Measurements from ENCODE around the gene PHACTR3. TPM values are rescaled to one million over a fixed set of nuclear protein-coding genes. Genes with fewer than 3 reads are reported as not detected.

Gene PHACTR3
- total RNA-seq, 1 donor from 2014 or later, result 1.0 TPM

DNA sequence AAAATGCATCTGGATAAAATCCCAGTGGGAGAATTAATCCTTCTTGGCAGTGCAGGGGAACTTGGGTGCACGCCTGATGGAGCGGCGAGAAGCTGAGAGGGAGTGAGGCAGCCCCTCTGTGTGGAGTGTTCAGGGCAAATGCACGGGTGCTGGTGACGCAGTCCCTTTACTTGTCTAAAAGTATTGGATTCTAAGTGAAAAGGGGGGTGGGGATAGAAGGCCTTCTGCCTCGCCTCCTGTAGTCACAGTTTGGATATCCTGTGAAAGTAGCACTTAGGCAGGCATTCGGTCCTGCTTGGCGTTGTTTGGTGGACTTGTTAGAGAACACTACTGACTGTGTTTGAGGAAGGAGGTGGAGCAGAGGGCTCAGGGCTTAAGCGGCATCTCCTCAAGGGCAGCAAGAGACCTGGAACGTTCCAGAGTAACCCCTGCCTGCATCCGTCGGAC is 39.3 kb downstream of the PHACTR3 start:
- H3K9me3 ChIP-seq (ENCODE audit: control insufficient read depth in 3 of 3, low read length in 3 of 3), result no peaks in the 10 kb centered on the region
- no peaks in the 10 kb centered on the region for H3K4me1 ChIP-seq (ENCODE audit: control insufficient read depth in 3 of 3, insufficient read depth in 3 of 3, low read length in 3 of 3)
- H3K4me3 ChIP-seq (ENCODE audit: low read length in 3 of 3), result no peak overlapping the region
- no peak overlapping the region for H3K27ac ChIP-seq (ENCODE audit: low read depth, low read length)
- H3K27me3 ChIP-seq (ENCODE audit: control insufficient read depth in 3 of 3, insufficient read depth in 3 of 3, low read length in 3 of 3), result peaks cover 0 to 21% (median 0%) of the 10 kb centered on the region in 3 donors
- H3K36me3 ChIP-seq (ENCODE audit: control insufficient read depth in 3 of 3, insufficient read depth in 3 of 3, low read length in 3 of 3), result no peaks in the 10 kb centered on the region
- no peak overlapping the region for H3K9ac ChIP-seq (ENCODE audit: low read depth in 1 of 3, low read length in 3 of 3)

GRCh38 chr20:59644371-59644939 is 40.1 kb downstream of the PHACTR3 start:
- Histone ChIP-seq H3K9me3 (ENCODE audit: control insufficient read depth in 3 of 3, low read length in 3 of 3) (no peaks in the 10 kb centered on the region), H3K9ac (ENCODE audit: low read depth in 1 of 3, low read length in 3 of 3) (no peak overlapping the region), H3K4me1 (ENCODE audit: control insufficient read depth in 3 of 3, insufficient read depth in 3 of 3, low read length in 3 of 3) (no peaks in the 10 kb centered on the region), H3K27ac (ENCODE audit: low read depth, low read length) (no peak overlapping the region), H3K4me3 (ENCODE audit: low read length in 3 of 3) (no peak overlapping the region), H3K36me3 (ENCODE audit: control insufficient read depth in 3 of 3, insufficient read depth in 3 of 3, low read length in 3 of 3) (no peaks in the 10 kb centered on the region), H3K27me3 (ENCODE audit: control insufficient read depth in 3 of 3, insufficient read depth in 3 of 3, low read length in 3 of 3) (peaks cover 0 to 21% (median 0%) of the 10 kb centered on the region in 3 donors)

- Histone ChIP-seq H3K27ac (ENCODE audit: low read depth, low read length) (no peak overlapping the region), H3K9ac (ENCODE audit: low read depth in 1 of 3, low read length in 3 of 3) (no peak overlapping the region), H3K9me3 (ENCODE audit: control insufficient read depth in 3 of 3, low read length in 3 of 3) (no peaks in the 10 kb centered on the region), H3K36me3 (ENCODE audit: control insufficient read depth in 3 of 3, insufficient read depth in 3 of 3, low read length in 3 of 3) (no peaks in the 10 kb centered on the region), H3K27me3 (ENCODE audit: control insufficient read depth in 3 of 3, insufficient read depth in 3 of 3, low read length in 3 of 3) (peaks cover 0 to 21% (median 0%) of the 10 kb centered on the region in 3 donors), H3K4me1 (ENCODE audit: control insufficient read depth in 3 of 3, insufficient read depth in 3 of 3, low read length in 3 of 3) (no peaks in the 10 kb centered on the region), H3K4me3 (ENCODE audit: low read length in 3 of 3) (no peak overlapping the region)
Observed at GRCh38 chr20:59645271-59645670, 40.9 kb downstream of the PHACTR3 start.

- no peak overlapping the region for H3K9ac ChIP-seq (ENCODE audit: low read depth in 1 of 3, low read length in 3 of 3)
- no peaks in the 10 kb centered on the region for H3K4me1 ChIP-seq (ENCODE audit: control insufficient read depth in 3 of 3, insufficient read depth in 3 of 3, low read length in 3 of 3)
- H3K27me3 ChIP-seq (ENCODE audit: control insufficient read depth in 3 of 3, insufficient read depth in 3 of 3, low read length in 3 of 3), result peaks cover 0 to 23% (median 0%) of the 10 kb centered on the region in 3 donors
- H3K36me3 ChIP-seq (ENCODE audit: control insufficient read depth in 3 of 3, insufficient read depth in 3 of 3, low read length in 3 of 3), result no peaks in the 10 kb centered on the region
- H3K9me3 ChIP-seq (ENCODE audit: control insufficient read depth in 3 of 3, low read length in 3 of 3), result no peaks in the 10 kb centered on the region
- H3K4me3 ChIP-seq (ENCODE audit: low read length in 3 of 3), result no peak overlapping the region
- H3K27ac ChIP-seq (ENCODE audit: low read depth, low read length), result no peak overlapping the region
Observed at GRCh38 chr20:59645761-59646171, 41.4 kb downstream of the PHACTR3 start.

DNA sequence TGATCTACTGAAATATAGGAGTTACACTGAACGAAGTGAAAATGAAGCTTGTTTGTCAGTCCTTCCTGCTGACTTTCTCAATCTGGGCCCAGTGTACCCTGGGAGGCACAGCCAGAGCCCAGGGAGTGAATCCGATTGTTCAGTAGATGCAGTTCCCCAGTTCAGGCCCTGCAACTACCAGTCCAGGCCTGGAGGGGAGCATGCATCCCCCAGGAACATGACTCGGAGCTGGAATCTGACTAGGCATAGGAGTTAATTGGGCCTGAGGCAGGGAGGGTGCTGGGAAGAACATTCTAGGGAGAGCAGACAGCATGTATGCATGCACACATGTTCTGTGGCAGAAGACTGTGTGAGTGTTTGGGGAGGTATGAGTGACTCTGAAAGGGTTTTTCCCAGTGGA is 42.1 kb downstream of the PHACTR3 start:
- Histone ChIP-seq H3K4me3 (ENCODE audit: low read length in 3 of 3) (no peak overlapping the region), H3K9ac (ENCODE audit: low read depth in 1 of 3, low read length in 3 of 3) (no peak overlapping the region), H3K9me3 (ENCODE audit: control insufficient read depth in 3 of 3, low read length in 3 of 3) (no peaks in the 10 kb centered on the region)

GRCh38 chr20:59647271-59647670 is 42.9 kb downstream of the PHACTR3 start:
- Histone ChIP-seq H3K27me3 (ENCODE audit: control insufficient read depth in 3 of 3, insufficient read depth in 3 of 3, low read length in 3 of 3) (peaks cover 0 to 21% (median 0%) of the 10 kb centered on the region in 3 donors), H3K4me3 (ENCODE audit: low read length in 3 of 3) (no peak overlapping the region), H3K9ac (ENCODE audit: low read depth in 1 of 3, low read length in 3 of 3) (no peak overlapping the region), H3K4me1 (ENCODE audit: control insufficient read depth in 3 of 3, insufficient read depth in 3 of 3, low read length in 3 of 3) (no peaks in the 10 kb centered on the region), H3K36me3 (ENCODE audit: control insufficient read depth in 3 of 3, insufficient read depth in 3 of 3, low read length in 3 of 3) (no peaks in the 10 kb centered on the region), H3K27ac (ENCODE audit: low read depth, low read length) (no peak overlapping the region), H3K9me3 (ENCODE audit: control insufficient read depth in 3 of 3, low read length in 3 of 3) (no peaks in the 10 kb centered on the region)

More for the DNA sequence above, 42.1 kb downstream of the PHACTR3 start:
- no peaks in the 10 kb centered on the region for H3K4me1 ChIP-seq (ENCODE audit: control insufficient read depth in 3 of 3, insufficient read depth in 3 of 3, low read length in 3 of 3)
- no peak overlapping the region for H3K27ac ChIP-seq (ENCODE audit: low read depth, low read length)
- H3K27me3 ChIP-seq (ENCODE audit: control insufficient read depth in 3 of 3, insufficient read depth in 3 of 3, low read length in 3 of 3), result peaks cover 0 to 23% (median 0%) of the 10 kb centered on the region in 3 donors
- no peaks in the 10 kb centered on the region for H3K36me3 ChIP-seq (ENCODE audit: control insufficient read depth in 3 of 3, insufficient read depth in 3 of 3, low read length in 3 of 3)

DNA sequence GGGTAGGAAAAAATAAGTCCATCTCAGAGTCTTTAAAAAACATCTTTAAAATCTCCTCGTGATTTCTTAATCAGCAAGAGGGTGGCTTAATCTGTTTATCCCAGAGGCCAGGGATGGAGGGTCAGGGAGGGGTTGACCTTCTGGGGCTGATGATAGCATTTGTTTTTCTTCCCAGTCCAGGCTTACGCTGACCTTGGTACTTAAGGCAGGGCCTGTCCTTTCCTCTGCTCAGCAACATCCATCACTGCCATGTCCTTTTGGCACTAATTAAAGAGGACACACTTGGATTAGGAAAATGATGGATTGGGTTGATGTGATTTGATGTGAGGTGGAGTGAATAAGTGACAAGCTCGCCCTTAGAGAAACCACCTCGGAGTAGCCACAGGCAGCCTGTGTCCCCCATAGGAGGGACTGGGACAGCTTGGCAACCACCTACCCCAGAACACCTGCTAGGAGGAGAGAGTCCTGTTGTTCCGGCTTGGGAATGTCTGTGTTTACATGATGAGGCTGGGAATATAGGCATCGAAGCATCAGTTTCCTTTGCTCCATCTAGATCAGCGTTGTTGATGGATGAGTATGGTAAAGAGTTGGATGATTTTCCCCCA is 44.2 kb downstream of the PHACTR3 start:
- peaks cover 0 to 19% (median 0%) of the 10 kb centered on the region in 3 donors for H3K27me3 ChIP-seq (ENCODE audit: control insufficient read depth in 3 of 3, insufficient read depth in 3 of 3, low read length in 3 of 3)
- no peak overlapping the region for H3K27ac ChIP-seq (ENCODE audit: low read depth, low read length)
- H3K9ac ChIP-seq (ENCODE audit: low read depth in 1 of 3, low read length in 3 of 3), result no peak overlapping the region
- H3K4me1 ChIP-seq (ENCODE audit: control insufficient read depth in 3 of 3, insufficient read depth in 3 of 3, low read length in 3 of 3), result no peaks in the 10 kb centered on the region
- no peak overlapping the region for H3K4me3 ChIP-seq (ENCODE audit: low read length in 3 of 3)
- no peaks in the 10 kb centered on the region for H3K9me3 ChIP-seq (ENCODE audit: control insufficient read depth in 3 of 3, low read length in 3 of 3)
- no peaks in the 10 kb centered on the region for H3K36me3 ChIP-seq (ENCODE audit: control insufficient read depth in 3 of 3, insufficient read depth in 3 of 3, low read length in 3 of 3)

GRCh38 chr20:59650418-59650817 is 46.1 kb downstream of the PHACTR3 start:
- H3K27ac ChIP-seq (ENCODE audit: low read depth, low read length), result no peak overlapping the region
- no peak overlapping the region for H3K9ac ChIP-seq (ENCODE audit: low read depth in 1 of 3, low read length in 3 of 3)
- H3K9me3 ChIP-seq (ENCODE audit: control insufficient read depth in 3 of 3, low read length in 3 of 3), result no peaks in the 10 kb centered on the region
- H3K4me1 ChIP-seq (ENCODE audit: control insufficient read depth in 3 of 3, insufficient read depth in 3 of 3, low read length in 3 of 3), result no peaks in the 10 kb centered on the region
- H3K4me3 ChIP-seq (ENCODE audit: low read length in 3 of 3), result no peak overlapping the region
- peaks cover 0 to 8% (median 0%) of the 10 kb centered on the region in 3 donors for H3K27me3 ChIP-seq (ENCODE audit: control insufficient read depth in 3 of 3, insufficient read depth in 3 of 3, low read length in 3 of 3)
- no peaks in the 10 kb centered on the region for H3K36me3 ChIP-seq (ENCODE audit: control insufficient read depth in 3 of 3, insufficient read depth in 3 of 3, low read length in 3 of 3)

GRCh38 chr20:59652381-59652780 is 48.0 kb downstream of the PHACTR3 start:
- Histone ChIP-seq H3K9ac (ENCODE audit: low read depth in 1 of 3, low read length in 3 of 3) (no peak overlapping the region), H3K4me3 (ENCODE audit: low read length in 3 of 3) (no peak overlapping the region), H3K27ac (ENCODE audit: low read depth, low read length) (no peak overlapping the region), H3K36me3 (ENCODE audit: control insufficient read depth in 3 of 3, insufficient read depth in 3 of 3, low read length in 3 of 3) (no peaks in the 10 kb centered on the region), H3K27me3 (ENCODE audit: control insufficient read depth in 3 of 3, insufficient read depth in 3 of 3, low read length in 3 of 3) (peaks cover 0 to 2% (median 0%) of the 10 kb centered on the region in 3 donors), H3K9me3 (ENCODE audit: control insufficient read depth in 3 of 3, low read length in 3 of 3) (peaks cover 0 to 11% (median 3%) of the 10 kb centered on the region in 3 donors), H3K4me1 (ENCODE audit: control insufficient read depth in 3 of 3, insufficient read depth in 3 of 3, low read length in 3 of 3) (no peaks in the 10 kb centered on the region)

- Histone ChIP-seq H3K27me3 (ENCODE audit: control insufficient read depth in 3 of 3, insufficient read depth in 3 of 3, low read length in 3 of 3) (peaks cover 4 to 5% (median 4%) of the 10 kb centered on the region in 3 donors), H3K9me3 (ENCODE audit: control insufficient read depth in 3 of 3, low read length in 3 of 3) (peaks cover 2 to 23% (median 13%) of the 10 kb centered on the region in 3 donors), H3K36me3 (ENCODE audit: control insufficient read depth in 3 of 3, insufficient read depth in 3 of 3, low read length in 3 of 3) (no peaks in the 10 kb centered on the region), H3K27ac (ENCODE audit: low read depth, low read length) (no peak overlapping the region), H3K4me3 (ENCODE audit: low read length in 3 of 3) (no peak overlapping the region), H3K9ac (ENCODE audit: low read depth in 1 of 3, low read length in 3 of 3) (no peak overlapping the region), H3K4me1 (ENCODE audit: control insufficient read depth in 3 of 3, insufficient read depth in 3 of 3, low read length in 3 of 3) (no peaks in the 10 kb centered on the region)
Observed at GRCh38 chr20:59656417-59656816, 52.1 kb downstream of the PHACTR3 start.
